Stimulated activated naive CD8-positive, alpha-beta T cell treated with anti-CD3 and anti-CD28 coated beads, Interleukin-15, Interleukin-2, amounts not matched to agents 100 ng/mL and 50 ng/mL, for 24 hours (primary cell): ENCODE measurements around the gene MUC4.
"Not testable (repeated sequence)": the region's sequence is repeated elsewhere in the genome, so short reads cannot be mapped to it uniquely, and the experiment has no call there.

ENCODE experiments used
- H3K27ac Mint-ChIP-seq: one replicate; pipeline ENCODE4 v1.8.0; 2021; ENCODE audit warnings: mild to moderate bottlenecking, mixed read lengths
- H3K27me3 Mint-ChIP-seq: one replicate; pipeline ENCODE4 v1.8.0; 2021; ENCODE audit warnings: mixed read lengths
- H3K36me3 Mint-ChIP-seq: one replicate; pipeline ENCODE4 v1.8.0; 2021; ENCODE audit warnings: low read depth, mixed read lengths
- H3K4me1 Mint-ChIP-seq: one replicate; pipeline ENCODE4 v1.8.0; 2021; ENCODE audit warnings: low read depth, mixed read lengths
- H3K4me3 Mint-ChIP-seq: one replicate; pipeline ENCODE4 v1.8.0; 2021; ENCODE audit warnings: mild to moderate bottlenecking, mixed read lengths
- H3K9me3 Mint-ChIP-seq: one replicate; pipeline ENCODE4 v1.8.0; 2021; ENCODE audit warnings: mixed read lengths

The MUC4 gene

DNA sequence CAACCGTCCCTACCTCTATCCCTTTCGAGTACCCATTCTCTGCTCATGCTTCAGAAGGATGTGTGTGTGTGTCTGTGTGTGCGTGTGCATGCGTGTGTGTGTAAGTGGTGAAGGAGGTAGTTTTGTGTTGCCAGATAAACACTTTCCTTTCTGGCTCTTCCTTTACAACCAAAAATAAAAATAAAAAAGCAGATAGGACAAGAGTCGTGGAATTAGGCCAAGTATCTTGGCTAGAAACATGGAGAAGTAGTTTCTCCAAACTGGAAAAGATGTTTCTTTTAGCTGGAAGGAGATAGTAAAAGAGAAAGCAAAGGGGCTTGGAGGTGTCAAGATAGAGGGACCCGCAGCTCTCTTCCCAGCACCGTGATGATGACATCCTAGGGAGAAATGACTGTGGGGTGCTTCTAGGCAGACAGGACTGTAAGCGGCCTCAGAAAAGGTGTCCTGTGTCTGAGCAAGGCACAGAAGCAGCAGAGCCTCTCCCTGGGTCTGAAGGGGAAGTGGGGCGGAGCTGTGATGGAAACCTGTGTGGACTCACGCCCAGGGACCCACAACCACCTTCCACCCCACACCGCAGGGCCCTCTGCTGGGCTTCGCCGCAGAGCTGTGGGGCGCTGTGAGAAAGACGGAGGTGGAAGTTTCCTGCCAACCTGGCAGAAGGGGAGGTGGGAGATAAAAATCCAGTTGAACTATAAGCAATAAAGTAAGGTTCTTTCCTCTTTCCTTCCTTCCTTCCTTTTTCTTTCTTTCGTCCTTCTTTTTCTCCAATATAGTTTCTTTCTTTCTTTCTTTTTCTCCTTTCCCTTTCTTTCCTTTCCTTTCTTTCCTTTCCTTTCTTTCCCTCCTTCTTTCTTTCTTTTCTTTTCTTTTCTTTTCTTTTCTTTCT, 55.7 kb downstream of the MUC4 start:
- Mint-ChIP-seq H3K36me3 (no peaks in the 10 kb centered on the region), H3K4me3 (no peak overlapping the region), H3K4me1 (peaks cover 3% of the 10 kb centered on the region), H3K27me3 (peaks cover 32% of the 10 kb centered on the region), H3K9me3 (no peaks in the 10 kb centered on the region), H3K27ac (no peak overlapping the region)

DNA sequence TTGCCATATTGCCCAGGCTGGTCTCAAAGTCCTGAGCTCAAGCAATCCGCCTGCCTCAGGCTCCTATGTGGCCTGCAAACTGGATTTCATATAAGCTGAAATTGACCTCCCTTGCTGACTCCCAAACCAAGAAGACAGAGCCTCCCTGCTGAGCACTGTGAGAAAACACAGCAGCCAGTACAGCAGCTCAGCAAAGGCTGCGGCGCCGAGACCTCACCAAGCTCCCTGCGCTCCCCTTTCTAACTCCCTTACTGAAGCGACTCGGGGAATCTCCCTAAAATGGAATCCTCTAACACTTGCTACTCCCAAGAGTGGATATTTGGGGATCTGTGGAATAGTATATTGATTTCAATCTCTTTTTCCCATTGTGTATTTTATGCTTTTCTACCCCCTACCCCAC, 56.3 kb downstream of the MUC4 start:
- H3K27me3 Mint-ChIP-seq, result peaks cover 26% of the 10 kb centered on the region
- no peak overlapping the region for H3K27ac Mint-ChIP-seq
- H3K4me1 Mint-ChIP-seq, result peaks cover 3% of the 10 kb centered on the region
- no peak overlapping the region for H3K4me3 Mint-ChIP-seq
- H3K36me3 Mint-ChIP-seq, result no peaks in the 10 kb centered on the region
- no peaks in the 10 kb centered on the region for H3K9me3 Mint-ChIP-seq

DNA sequence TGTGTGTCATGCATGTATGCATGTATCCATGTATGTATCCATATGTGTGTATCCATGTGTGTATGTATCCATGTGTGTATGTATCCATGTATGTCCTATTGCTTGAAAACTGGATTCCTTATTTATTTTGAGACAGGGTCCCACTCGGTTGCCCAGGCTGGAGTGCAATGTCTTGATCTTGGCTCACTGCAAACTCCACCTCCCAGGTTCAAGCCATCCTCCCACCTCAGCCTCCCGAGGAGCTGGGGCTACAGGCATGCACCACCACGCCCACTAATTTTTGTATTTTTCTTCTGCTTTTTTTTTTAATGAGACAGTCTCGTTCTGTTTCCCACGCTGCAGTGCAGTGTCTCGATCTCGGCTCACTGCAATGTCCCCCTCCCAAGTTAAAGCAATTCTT, 56.8 kb downstream of the MUC4 start:
- Mint-ChIP-seq H3K9me3 (no peaks in the 10 kb centered on the region), H3K27me3 (peaks cover 21% of the 10 kb centered on the region), H3K27ac (no peak overlapping the region), H3K36me3 (no peaks in the 10 kb centered on the region), H3K4me3 (no peak overlapping the region), H3K4me1 (peaks cover 3% of the 10 kb centered on the region)

DNA sequence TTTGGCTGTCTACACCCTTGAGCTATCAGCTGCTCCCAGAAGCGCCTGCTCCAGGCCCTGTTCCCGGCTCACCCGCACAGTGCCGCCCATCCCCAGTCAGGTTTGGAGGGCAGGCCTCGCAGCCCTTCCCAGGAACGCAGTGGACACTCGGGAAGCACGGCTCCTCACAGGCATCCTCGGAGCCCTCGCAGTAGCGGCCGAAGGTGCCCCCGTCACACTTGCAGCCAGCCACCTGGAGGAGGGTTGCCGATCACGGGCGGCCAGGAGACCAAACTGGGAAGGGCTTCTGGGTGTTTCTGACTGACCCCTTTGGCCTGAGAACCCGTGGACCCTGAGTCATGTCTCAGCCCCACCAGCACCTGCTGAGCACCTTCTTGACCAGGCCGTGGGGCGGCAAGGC, 57.6 kb downstream of the MUC4 start:
- Mint-ChIP-seq H3K27ac (no peak overlapping the region), H3K4me3 (no peak overlapping the region)

DNA sequence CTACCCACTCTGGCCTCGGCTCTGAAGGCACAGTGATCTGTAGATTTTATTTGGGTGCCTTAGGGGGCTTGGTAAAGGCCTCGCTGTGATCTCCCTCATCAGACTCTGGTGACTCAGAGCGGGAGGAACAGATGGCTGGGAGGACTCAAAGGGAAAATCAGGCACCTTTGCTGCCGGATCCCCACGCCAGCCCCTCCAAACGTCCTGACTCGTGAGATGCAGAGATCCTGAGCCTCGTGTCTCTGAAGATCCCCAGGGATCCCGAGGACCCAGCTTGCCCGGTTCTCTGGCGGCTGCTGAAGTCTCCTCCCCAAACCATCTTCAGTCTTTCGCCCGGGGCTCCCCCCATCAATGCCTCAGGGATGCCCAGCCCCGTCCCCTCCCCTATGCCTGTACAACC, 58.1 kb downstream of the MUC4 start:
- Mint-ChIP-seq H3K9me3 (no peaks in the 10 kb centered on the region), H3K27me3 (peaks cover 15% of the 10 kb centered on the region), H3K27ac (no peak overlapping the region), H3K4me3 (no peak overlapping the region), H3K4me1 (peaks cover 9% of the 10 kb centered on the region), H3K36me3 (no peaks in the 10 kb centered on the region)

More for the DNA sequence above, 57.6 kb downstream of the MUC4 start:
- Mint-ChIP-seq H3K4me1 (peaks cover 4% of the 10 kb centered on the region), H3K27me3 (peaks cover 16% of the 10 kb centered on the region), H3K9me3 (no peaks in the 10 kb centered on the region), H3K36me3 (no peaks in the 10 kb centered on the region)

DNA sequence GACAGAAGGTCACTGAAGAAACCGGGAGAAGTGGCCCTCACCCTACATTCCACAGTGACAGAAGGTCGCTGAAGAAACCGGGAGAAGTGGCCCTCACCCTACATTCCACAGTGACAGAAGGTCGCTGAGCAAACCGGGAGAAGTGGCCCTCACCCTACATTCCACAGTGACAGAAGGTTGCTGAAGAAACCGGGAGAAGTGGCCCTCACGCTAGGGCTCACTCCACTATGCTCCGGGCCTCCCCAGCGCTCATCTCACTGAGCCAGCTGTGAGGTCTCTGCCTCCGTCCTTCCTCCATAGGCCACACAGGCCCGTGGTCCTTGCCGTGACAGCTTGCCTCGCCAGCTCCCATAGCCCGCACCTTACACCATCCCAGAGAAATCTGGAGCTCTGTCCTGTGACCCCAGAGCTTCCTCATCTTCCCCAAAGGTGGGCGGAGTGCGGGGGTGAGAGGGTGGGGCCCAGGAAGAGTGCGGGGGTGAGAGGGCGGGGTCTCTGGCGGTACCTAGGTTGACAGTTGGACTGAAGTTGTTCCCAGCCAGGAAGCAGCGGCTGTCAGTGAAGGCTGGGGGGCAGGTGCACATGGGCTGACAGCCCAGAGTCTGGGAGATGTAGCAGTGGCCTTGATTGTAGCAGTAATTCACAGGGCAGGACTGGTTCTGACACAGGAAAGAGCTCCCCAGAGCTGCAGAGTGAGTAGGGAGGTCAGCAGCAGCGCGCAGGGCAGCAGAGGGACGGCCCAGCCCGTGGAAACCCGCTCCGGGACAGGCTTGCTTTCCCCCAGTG, 59.0 kb downstream of the MUC4 start:
- H3K9me3 Mint-ChIP-seq, result no peaks in the 10 kb centered on the region
- H3K36me3 Mint-ChIP-seq, result no peaks in the 10 kb centered on the region
- no peak overlapping the region for H3K27ac Mint-ChIP-seq
- H3K4me1 Mint-ChIP-seq, result peaks cover 15% of the 10 kb centered on the region
- no peak overlapping the region for H3K4me3 Mint-ChIP-seq
- peaks cover 10% of the 10 kb centered on the region for H3K27me3 Mint-ChIP-seq

DNA sequence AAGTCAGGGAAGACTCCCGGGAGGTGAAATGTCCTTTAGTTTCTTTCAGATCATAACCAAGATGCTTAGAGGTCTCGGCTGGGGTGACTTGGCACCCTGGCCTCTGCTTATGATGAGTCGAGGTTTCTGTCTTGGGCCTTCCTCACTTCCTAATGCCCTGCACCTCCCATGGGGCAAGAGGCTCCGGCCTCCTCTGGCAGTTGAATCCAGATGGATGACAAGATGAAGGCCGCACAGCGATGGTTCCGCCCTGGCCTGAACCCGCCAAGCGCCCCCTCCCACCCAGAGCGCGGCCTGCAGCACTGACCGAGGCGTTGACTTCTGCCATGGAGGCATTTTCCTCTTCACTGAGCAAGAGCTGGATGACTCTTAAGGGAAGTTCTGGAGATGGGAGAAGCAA, 59.7 kb downstream of the MUC4 start:
- Mint-ChIP-seq H3K27me3 (peaks cover 7% of the 10 kb centered on the region), H3K4me3 (no peak overlapping the region), H3K4me1 (peaks cover 15% of the 10 kb centered on the region), H3K36me3 (no peaks in the 10 kb centered on the region), H3K9me3 (no peaks in the 10 kb centered on the region), H3K27ac (no peak overlapping the region)

DNA sequence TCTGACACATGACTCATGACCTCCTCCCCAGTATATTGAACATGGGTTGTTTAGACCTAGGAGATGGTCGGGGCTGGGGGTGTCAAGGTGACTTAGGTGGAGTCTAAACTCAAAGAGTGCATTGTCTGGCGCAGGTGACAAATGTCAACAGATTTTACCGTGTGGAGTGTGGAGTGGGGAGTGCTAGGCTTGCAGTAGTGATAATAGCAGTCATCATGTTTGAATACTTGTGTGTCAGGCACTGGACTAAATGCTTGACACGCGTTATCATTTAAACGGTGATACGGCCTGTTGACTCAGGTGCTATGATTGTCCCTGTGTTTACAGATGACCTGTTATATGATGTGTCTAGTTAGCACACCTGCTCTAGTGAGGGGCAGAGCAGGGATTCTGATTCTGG, 60.2 kb downstream of the MUC4 start:
- Mint-ChIP-seq H3K27me3 (peaks cover 4% of the 10 kb centered on the region), H3K9me3 (no peaks in the 10 kb centered on the region), H3K4me1 (peaks cover 15% of the 10 kb centered on the region), H3K27ac (no peak overlapping the region), H3K36me3 (no peaks in the 10 kb centered on the region), H3K4me3 (no peak overlapping the region)

DNA sequence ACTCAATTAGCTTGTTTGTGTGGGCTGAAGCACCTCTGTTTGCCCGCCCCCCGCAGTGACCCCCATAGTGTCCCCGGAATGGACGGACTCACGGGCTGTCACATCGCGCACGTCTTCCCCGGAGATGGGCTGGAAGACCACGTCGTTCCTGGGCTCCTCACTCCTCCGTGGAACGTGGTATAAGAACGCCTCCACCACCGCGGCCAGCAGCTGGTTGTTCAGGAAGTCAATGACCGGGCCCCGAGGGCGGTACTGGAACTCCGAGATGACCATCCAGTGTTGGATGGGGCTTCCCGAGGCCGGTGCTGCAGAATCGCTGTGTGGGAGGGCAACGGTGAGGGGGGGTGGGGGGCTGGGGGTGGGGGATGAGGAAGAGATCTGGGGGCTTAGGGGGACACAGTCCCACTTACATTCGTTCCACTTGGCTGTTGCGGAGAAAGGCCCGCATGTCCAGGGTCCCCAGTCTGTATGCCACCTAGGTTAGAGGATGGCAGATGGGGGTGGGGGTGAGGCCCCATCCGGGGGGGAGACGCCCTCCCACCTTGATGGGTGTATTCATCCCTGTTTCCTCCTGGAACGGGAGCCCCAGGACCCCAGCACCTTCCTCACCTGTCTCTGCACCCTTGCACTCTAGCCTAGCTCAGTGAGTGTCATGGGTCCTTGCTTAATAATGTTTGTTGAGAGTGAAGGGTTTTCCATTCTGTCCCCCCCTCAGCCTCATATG, 60.8 kb downstream of the MUC4 start:
- Mint-ChIP-seq H3K9me3 (no peaks in the 10 kb centered on the region), H3K27me3 (peaks cover 4% of the 10 kb centered on the region), H3K36me3 (no peaks in the 10 kb centered on the region), H3K27ac (no peak overlapping the region), H3K4me1 (peaks cover 15% of the 10 kb centered on the region), H3K4me3 (no peak overlapping the region)

DNA sequence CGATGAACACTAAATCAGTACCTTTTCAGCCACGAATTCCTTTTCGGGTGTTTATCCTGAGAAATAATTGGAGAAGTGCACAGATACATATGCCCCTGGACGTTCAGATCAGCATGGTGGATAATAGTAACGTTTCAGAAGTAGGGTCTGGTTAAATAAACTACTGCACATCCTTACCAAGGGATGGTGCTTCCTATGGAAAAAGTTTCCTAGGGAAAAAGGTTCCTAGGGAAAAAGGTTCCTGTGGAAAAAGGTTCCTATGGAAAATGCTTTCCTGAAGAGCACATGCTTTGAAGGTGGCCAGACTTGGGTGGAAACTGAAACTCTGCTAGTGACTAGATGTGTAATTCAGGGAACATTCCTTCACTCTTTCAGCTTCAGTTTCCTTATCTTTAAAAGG, 62.6 kb downstream of the MUC4 start:
- H3K27ac Mint-ChIP-seq, H3K9me3 Mint-ChIP-seq, H3K4me3 Mint-ChIP-seq, H3K36me3 Mint-ChIP-seq, H3K27me3 Mint-ChIP-seq: not testable (repeated sequence)
- peaks cover 12% of the 10 kb centered on the region for H3K4me1 Mint-ChIP-seq

DNA sequence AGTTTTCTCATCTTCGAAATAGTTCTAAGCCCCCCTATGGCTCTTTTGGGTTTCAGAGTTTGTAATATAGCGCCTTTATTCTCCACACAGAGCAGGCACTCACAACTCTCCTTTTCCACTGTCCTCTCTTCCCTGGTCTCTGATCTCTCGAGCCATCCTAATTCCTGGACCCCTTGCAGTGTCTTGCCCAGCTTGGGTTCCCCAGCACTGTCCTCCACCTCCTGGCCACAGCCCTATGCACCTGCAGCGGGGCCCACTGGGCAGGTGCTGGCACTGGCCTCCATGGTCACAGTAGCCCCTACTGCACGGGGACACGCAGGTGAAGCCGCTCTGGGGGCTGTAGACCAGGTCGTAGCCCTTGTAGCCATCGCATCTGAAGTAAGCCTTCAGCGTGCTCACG, 63.1 kb downstream of the MUC4 start:
- H3K27ac Mint-ChIP-seq, result no peak overlapping the region
- no peaks in the 10 kb centered on the region for H3K36me3 Mint-ChIP-seq
- no peak overlapping the region for H3K4me3 Mint-ChIP-seq
- peaks cover 11% of the 10 kb centered on the region for H3K27me3 Mint-ChIP-seq
- H3K4me1 Mint-ChIP-seq, result peaks cover 12% of the 10 kb centered on the region
- H3K9me3 Mint-ChIP-seq, result no peaks in the 10 kb centered on the region

DNA sequence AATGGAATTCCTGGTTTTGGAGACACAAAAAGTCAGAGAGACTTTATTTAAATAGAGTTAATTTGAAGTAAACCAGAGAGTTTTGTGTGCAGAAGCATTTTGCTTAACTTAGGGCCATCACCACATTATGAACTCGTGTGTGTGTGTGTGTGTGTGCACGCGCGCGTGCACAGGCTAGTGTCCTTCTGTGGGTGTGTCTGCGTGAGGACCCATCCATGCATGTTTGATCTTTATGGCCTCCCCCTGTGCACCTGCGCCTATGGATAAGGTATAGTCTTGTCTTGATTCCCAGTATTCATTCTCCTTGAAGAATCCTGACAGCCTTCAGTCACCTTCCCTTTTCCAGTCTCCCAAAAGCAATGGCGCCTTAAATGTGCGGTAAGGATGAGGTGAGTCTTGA, 65.0 kb downstream of the MUC4 start:
- no peak overlapping the region for H3K27ac Mint-ChIP-seq
- no peaks in the 10 kb centered on the region for H3K36me3 Mint-ChIP-seq
- H3K4me3 Mint-ChIP-seq, result no peak overlapping the region
- H3K4me1 Mint-ChIP-seq, result peaks cover 12% of the 10 kb centered on the region
- no peaks in the 10 kb centered on the region for H3K9me3 Mint-ChIP-seq
- H3K27me3 Mint-ChIP-seq, result peaks cover 22% of the 10 kb centered on the region

DNA sequence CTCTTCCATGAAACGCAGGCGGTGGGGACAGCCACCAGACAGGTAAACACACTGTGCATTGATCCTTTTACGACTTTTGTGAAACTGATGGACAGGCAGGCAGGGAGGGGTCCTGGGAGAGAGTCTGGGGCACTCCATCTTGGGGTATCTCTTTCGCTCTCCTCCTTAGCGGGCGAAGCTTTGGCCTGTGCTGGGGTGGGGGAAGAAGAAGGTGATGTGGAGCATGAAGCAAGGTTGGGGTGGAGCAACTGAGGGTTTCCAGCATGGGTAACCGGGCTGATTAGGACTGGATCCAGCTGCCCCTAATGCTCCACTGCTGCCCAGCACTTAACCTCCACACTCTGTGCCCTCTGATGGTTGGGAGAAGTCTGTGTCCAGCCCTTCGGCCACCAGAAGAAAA, 65.4 kb downstream of the MUC4 start:
- Mint-ChIP-seq H3K27ac (no peak overlapping the region), H3K27me3 (peaks cover 22% of the 10 kb centered on the region), H3K36me3 (no peaks in the 10 kb centered on the region), H3K4me1 (peaks cover 12% of the 10 kb centered on the region), H3K9me3 (no peaks in the 10 kb centered on the region), H3K4me3 (no peak overlapping the region)

DNA sequence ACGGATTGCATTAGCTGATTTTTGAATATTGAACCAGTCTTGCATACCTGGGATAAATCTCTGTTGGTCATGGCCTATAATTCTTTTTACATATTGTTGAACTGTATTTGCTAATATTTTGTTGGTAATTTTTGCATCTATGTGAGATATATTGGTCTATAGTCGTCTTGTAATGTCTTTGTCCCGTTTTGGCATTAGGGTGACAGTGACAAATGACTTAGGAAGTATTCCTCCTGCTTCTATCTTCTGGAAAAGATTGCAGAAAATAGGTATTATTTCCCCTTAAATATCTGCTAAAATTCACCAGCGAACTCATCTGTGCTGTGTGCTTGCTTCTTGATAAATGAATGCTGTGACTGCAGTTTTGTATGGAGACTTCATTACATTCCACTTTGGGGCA, 67.3 kb downstream of the MUC4 start:
- H3K9me3 Mint-ChIP-seq, result no peaks in the 10 kb centered on the region
- H3K27ac Mint-ChIP-seq, result no peak overlapping the region
- peaks cover 22% of the 10 kb centered on the region for H3K27me3 Mint-ChIP-seq
- H3K4me3 Mint-ChIP-seq, result no peak overlapping the region
- H3K36me3 Mint-ChIP-seq, result no peaks in the 10 kb centered on the region
- H3K4me1 Mint-ChIP-seq, result peaks cover 12% of the 10 kb centered on the region

DNA sequence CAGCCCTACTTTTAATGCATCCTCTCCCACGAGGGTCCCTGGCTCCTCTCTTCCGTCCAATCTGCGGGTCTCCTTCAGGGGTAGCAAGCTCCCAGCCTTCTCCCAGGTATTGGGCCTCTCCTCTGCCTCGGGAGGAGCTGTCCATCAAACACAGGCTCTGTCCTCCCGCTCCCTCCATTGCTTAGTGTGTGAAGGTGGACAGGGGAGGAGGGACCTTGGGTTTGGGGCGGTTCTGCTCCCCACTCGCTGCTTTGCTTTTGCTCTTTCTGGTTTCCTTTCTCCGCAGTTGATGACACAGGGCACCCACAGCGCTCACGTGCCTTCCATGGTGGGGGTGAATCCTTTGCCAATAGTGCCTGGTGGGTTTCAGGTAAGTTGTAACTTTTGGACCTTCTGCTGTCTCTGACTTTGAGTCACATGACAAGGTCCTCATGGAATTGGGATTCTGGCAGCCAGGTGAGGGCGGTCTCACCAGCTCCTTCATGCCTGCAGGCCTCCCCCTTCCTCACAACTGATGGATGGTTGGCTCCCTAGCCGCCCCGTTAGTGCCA, 72.1 kb downstream of the MUC4 start:
- Mint-ChIP-seq H3K9me3 (no peaks in the 10 kb centered on the region), H3K4me3 (no peak overlapping the region), H3K4me1 (no peaks in the 10 kb centered on the region), H3K27me3 (peaks cover 18% of the 10 kb centered on the region), H3K27ac (no peak overlapping the region), H3K36me3 (no peaks in the 10 kb centered on the region)
